ENCODE measurements around the gene SIRT5. TPM values are rescaled to one million over a fixed set of nuclear protein-coding genes. Genes with fewer than 3 reads are reported as not detected.

The SIRT5 gene
- total RNA-seq, 2 experiments from 2014 or later: 9.9 to 10.4 TPM

GRCh38 chr6:13593720-13594119, 19.3 kb downstream of the SIRT5 start:
- no peaks in the 10 kb centered on the region for H3K27me3 Mint-ChIP-seq
- no peaks in the 10 kb centered on the region for H3K9me3 Mint-ChIP-seq
- no peak overlapping the region for H3K4me3 Mint-ChIP-seq
- peaks cover 22% of the 10 kb centered on the region for H3K36me3 Mint-ChIP-seq
- POLR2A ChIA-PET: no interaction called here
- no peak for DNase-seq
- no peak overlapping the region for H3K27ac Mint-ChIP-seq
- intact Hi-C loops (cut with micrococcal nuclease): no loop called here
- CTCF ChIA-PET: interaction anchor here (2.2 to 2.3 kb wide), 2 partner anchors 19 kb away, joined by 6 to 11 read pairs; partner anchors contain the start of gene SIRT5
- H3K4me1 Mint-ChIP-seq (ENCODE audit: low read depth): no peaks in the 10 kb centered on the region

- H3K4me1 Mint-ChIP-seq (ENCODE audit: low read depth): no peaks in the 10 kb centered on the region
- intact Hi-C loops (cut with micrococcal nuclease): no loop called here
- no peaks in the 10 kb centered on the region for H3K27me3 Mint-ChIP-seq
- no peak overlapping the region for H3K27ac Mint-ChIP-seq
- ChIA-PET CTCF (no interaction called here), POLR2A (no interaction called here)
- no peaks in the 10 kb centered on the region for H3K9me3 Mint-ChIP-seq
- H3K36me3 Mint-ChIP-seq: peaks cover 26% of the 10 kb centered on the region
- DNase-seq: no peak
- H3K4me3 Mint-ChIP-seq: no peak overlapping the region
These were observed 22.7 kb downstream of the SIRT5 start for GRCh38 chr6:13597073-13597472.

- Mint-ChIP-seq H3K9me3 (no peaks in the 10 kb centered on the region), H3K27me3 (no peaks in the 10 kb centered on the region), H3K4me1 (ENCODE audit: low read depth) (no peaks in the 10 kb centered on the region), H3K36me3 (peaks cover 22% of the 10 kb centered on the region), H3K4me3 (no peak overlapping the region), H3K27ac (no peak overlapping the region)
- DNase-seq: no peak
- intact Hi-C loops (cut with micrococcal nuclease): no loop called here
- POLR2A ChIA-PET: no interaction called here
- CTCF ChIA-PET: no interaction called here
These were observed 25.6 kb downstream of the SIRT5 start for GRCh38 chr6:13600036-13600435.

- H3K36me3 Mint-ChIP-seq: peaks cover 9% of the 10 kb centered on the region
- H3K4me3 Mint-ChIP-seq: no peak overlapping the region
- POLR2A ChIA-PET: interaction anchor here (0.9 kb wide), 1 partner anchor 29 kb away, joined by 5 read pairs; the partner anchor contains the start of gene SIRT5
- no peaks in the 10 kb centered on the region for H3K27me3 Mint-ChIP-seq
- DNase-seq: no peak
- no peaks in the 10 kb centered on the region for H3K4me1 Mint-ChIP-seq (ENCODE audit: low read depth)
- no peaks in the 10 kb centered on the region for H3K9me3 Mint-ChIP-seq
- CTCF ChIA-PET: no interaction called here
- intact Hi-C loops (cut with micrococcal nuclease): no loop called here
- H3K27ac Mint-ChIP-seq: no peak overlapping the region
These were observed 29.7 kb downstream of the SIRT5 start for GRCh38 chr6:13604135-13604534.

GRCh38 chr6:13604546-13605416, 30.4 kb downstream of the SIRT5 start:
- H3K27ac Mint-ChIP-seq: no peak overlapping the region
- no peak for DNase-seq
- H3K36me3 Mint-ChIP-seq: peaks cover 9% of the 10 kb centered on the region
- no peak overlapping the region for H3K4me3 Mint-ChIP-seq
- intact Hi-C loops (cut with micrococcal nuclease): no loop called here
- no peaks in the 10 kb centered on the region for H3K4me1 Mint-ChIP-seq (ENCODE audit: low read depth)
- H3K9me3 Mint-ChIP-seq: no peaks in the 10 kb centered on the region
- ChIA-PET POLR2A (interaction anchor here (0.9 kb wide), 1 partner anchor 30 kb away, joined by 5 read pairs; the partner anchor contains the start of gene SIRT5), CTCF (interaction anchor here (0.8 kb wide), 1 partner anchor 10 kb away, joined by 4 read pairs; the partner anchor contains the start of gene NOL7)
- no peaks in the 10 kb centered on the region for H3K27me3 Mint-ChIP-seq

- CTCF ChIA-PET: no interaction called here
- Mint-ChIP-seq H3K9me3 (no peaks in the 10 kb centered on the region), H3K27me3 (no peaks in the 10 kb centered on the region), H3K4me1 (ENCODE audit: low read depth) (no peaks in the 10 kb centered on the region), H3K36me3 (peaks cover 9% of the 10 kb centered on the region), H3K27ac (no peak overlapping the region), H3K4me3 (no peak overlapping the region)
- POLR2A ChIA-PET: no interaction called here
- DNase-seq: no peak
- intact Hi-C loops (cut with micrococcal nuclease): no loop called here
These were observed 31.2 kb downstream of the SIRT5 start for GRCh38 chr6:13605634-13606033.

GRCh38 chr6:13611715-13612114, 37.3 kb downstream of the SIRT5 start:
- Mint-ChIP-seq H3K27me3 (no peaks in the 10 kb centered on the region), H3K9me3 (no peaks in the 10 kb centered on the region), H3K27ac (peak overlapping the region; percentile 72), H3K4me3 (no peak overlapping the region), H3K4me1 (ENCODE audit: low read depth) (peaks cover 30% of the 10 kb centered on the region), H3K36me3 (peaks cover 10% of the 10 kb centered on the region)
- CTCF ChIA-PET: interaction anchor here (1.4 to 6.9 kb wide), 2 partner anchors 38 to 280 kb away, joined by 4 to 76 read pairs; partner anchors contain the start of gene SIRT5
- no peak for DNase-seq
- POLR2A ChIA-PET: no interaction called here
- intact Hi-C loops (cut with micrococcal nuclease): loop anchor here (5.0 kb wide), 1 partner anchor 176 kb away; no protein-coding TSS in a partner anchor

GRCh38 chr6:13613029-13613594, 38.7 kb downstream of the SIRT5 start:
- DNase-seq: no peak
- H3K36me3 Mint-ChIP-seq: peaks cover 20% of the 10 kb centered on the region
- H3K27me3 Mint-ChIP-seq: no peaks in the 10 kb centered on the region
- POLR2A ChIA-PET: interaction anchor here (4.7 kb wide), 1 partner anchor 97 kb away, joined by 32 read pairs; the partner anchor contains the start of gene RANBP9
- peaks cover 39% of the 10 kb centered on the region for H3K4me1 Mint-ChIP-seq (ENCODE audit: low read depth)
- no peak overlapping the region for H3K4me3 Mint-ChIP-seq
- H3K27ac Mint-ChIP-seq: no peak overlapping the region
- no peaks in the 10 kb centered on the region for H3K9me3 Mint-ChIP-seq
- CTCF ChIA-PET: interaction anchor here (0.6 to 6.9 kb wide), 2 partner anchors 39 to 276 kb away, joined by 4 to 76 read pairs; partner anchors contain the start of gene SIRT5
- intact Hi-C loops (cut with micrococcal nuclease): loop anchor here (5.0 kb wide), 1 partner anchor 174 kb away; no protein-coding TSS in a partner anchor

GRCh38 chr6:13614126-13614925, 39.9 kb downstream of the SIRT5 start:
- Mint-ChIP-seq H3K4me3 (peak overlapping the region; percentile 87), H3K36me3 (peaks cover 27% of the 10 kb centered on the region), H3K27me3 (no peaks in the 10 kb centered on the region), H3K9me3 (no peaks in the 10 kb centered on the region), H3K27ac (peak overlapping the region; percentile 92), H3K4me1 (ENCODE audit: low read depth) (peaks cover 44% of the 10 kb centered on the region)
- ChIA-PET CTCF (interaction anchor here (0.9 to 6.9 kb wide), 21 partner anchors 10 to 310 kb away, joined by 3 to 76 read pairs (median 5); partner anchors contain the start of genes RANBP9, SIRT5 and TBC1D7), POLR2A (interaction anchor here (0.6 to 4.7 kb wide), 12 partner anchors 12 to 311 kb away, joined by 3 to 32 read pairs (median 4); partner anchors contain the start of genes MCUR1, RANBP9, SIRT5 and TBC1D7)
- peak; percentile 22 for DNase-seq
- intact Hi-C loops (cut with micrococcal nuclease): loop anchor here (5.0 kb wide), 1 partner anchor 173 kb away; no protein-coding TSS in a partner anchor

- peak; percentile 99 for DNase-seq
- no peaks in the 10 kb centered on the region for H3K27me3 Mint-ChIP-seq
- peaks cover 44% of the 10 kb centered on the region for H3K4me1 Mint-ChIP-seq (ENCODE audit: low read depth)
- ChIA-PET POLR2A (interaction anchor here (0.7 to 4.7 kb wide), 13 partner anchors 9 to 312 kb away, joined by 3 to 32 read pairs (median 5); partner anchors contain the start of genes MCUR1, RANBP9, SIRT5 and TBC1D7), CTCF (interaction anchor here (0.8 to 6.9 kb wide), 32 partner anchors 9 to 311 kb away, joined by 3 to 76 read pairs (median 4); partner anchors contain the start of genes RANBP9, SIRT5 and TBC1D7)
- H3K9me3 Mint-ChIP-seq: no peaks in the 10 kb centered on the region
- peaks cover 30% of the 10 kb centered on the region for H3K36me3 Mint-ChIP-seq
- peak within 1 kb of the TSS; percentile 87 for H3K4me3 Mint-ChIP-seq
- peak within 1 kb of the TSS; percentile 92 for H3K27ac Mint-ChIP-seq
- intact Hi-C loops (cut with micrococcal nuclease): loop anchor here (1.0 to 5.0 kb wide), 4 partner anchors 41 to 172 kb away; partner anchors contain the start of gene SIRT5
These were observed 40.8 kb downstream of the SIRT5 start, which contains the start of gene NOL7 for GRCh38 chr6:13614926-13615791. NOL7 (plus strand) TSS chr6:13615335; CDS start chr6:13615359, 24 bp downstream.

Data from activated CD4-positive, alpha-beta memory T cell treated with anti-CD3 and anti-CD28 coated beads for 36 hours (primary cell).